H9 (cell line): ENCODE measurements around the gene OR10AD1. TPM values are rescaled to one million over a fixed set of nuclear protein-coding genes. Genes with fewer than 3 reads are reported as not detected.
A peak's percentile ranks its signal among the peaks of the same experiment; 100 is the strongest.

ENCODE experiments used
- DNase-seq: peaks from one replicate; pipeline ENCODE4 v3.0.0-alpha.2; 2017
- H2AFZ ChIP-seq: one replicate; pipeline ENCODE4 v1.6.1; 2013; ENCODE audit warnings: mild to moderate bottlenecking, low read length, control low read depth, moderate library complexity
- H2AK5ac ChIP-seq: 2 replicates; pipeline ENCODE4 v1.6.1; 2013; ENCODE audit warnings: low read length, control low read depth, mixed read lengths; ENCODE audit not compliant: insufficient read length
- H2BK120ac ChIP-seq: one replicate; pipeline ENCODE4 v1.6.1; 2013; ENCODE audit warnings: low read depth, mild to moderate bottlenecking, low read length, control low read depth, inconsistent platforms; ENCODE audit not compliant: poor library complexity, severe bottlenecking
- H2BK12ac ChIP-seq: 2 replicates; pipeline ENCODE4 v1.6.1; 2013; ENCODE audit warnings: low read length, control low read depth, mixed read lengths, low read depth; ENCODE audit not compliant: insufficient read length
- H2BK15ac ChIP-seq: 2 replicates; pipeline ENCODE4 v1.6.1; 2013; ENCODE audit warnings: low read depth, low read length, control low read depth
- H2BK20ac ChIP-seq: one replicate; pipeline ENCODE4 v1.6.1; 2013; ENCODE audit warnings: low read depth, mild to moderate bottlenecking, low read length, control low read depth, inconsistent platforms; ENCODE audit not compliant: poor library complexity, severe bottlenecking
- H2BK5ac ChIP-seq: 2 replicates; pipeline ENCODE4 v1.6.1; 2013; ENCODE audit warnings: low read length, control low read depth, mixed read lengths; ENCODE audit not compliant: insufficient read length
- H3K14ac ChIP-seq: 2 replicates; pipeline ENCODE4 v1.6.1; 2013; ENCODE audit warnings: low read length, control low read depth; ENCODE audit not compliant: insufficient read depth
- H3K18ac ChIP-seq: 2 replicates; pipeline ENCODE4 v1.6.1; 2013; ENCODE audit warnings: low read depth, mild to moderate bottlenecking, mixed read lengths, low read length, control low read depth; ENCODE audit not compliant: insufficient read length
- H3K23ac ChIP-seq: 2 replicates; pipeline ENCODE4 v1.6.1; 2013; ENCODE audit warnings: low read length, control low read depth, mixed read lengths, low read depth; ENCODE audit not compliant: insufficient read length
- H3K23me2 ChIP-seq: 2 replicates; pipeline ENCODE4 v1.6.1; 2013; ENCODE audit warnings: low read depth, mild to moderate bottlenecking, mixed read lengths, low read length, control low read depth; ENCODE audit not compliant: insufficient read length, poor library complexity, severe bottlenecking
- H3K27ac ChIP-seq: 2 replicates; pipeline ENCODE4 v1.5.1; 2013; ENCODE audit warnings: low read length, control low read depth, mixed read lengths, low read depth; ENCODE audit not compliant: insufficient read length
- H3K27me3 ChIP-seq: 2 replicates; pipeline ENCODE4 v1.6.1; 2013; ENCODE audit warnings: low read length, control low read depth, inconsistent platforms; ENCODE audit not compliant: insufficient read depth
- H3K4ac ChIP-seq: 2 replicates; pipeline ENCODE4 v1.6.1; 2013; ENCODE audit warnings: low read depth, mild to moderate bottlenecking, control low read depth, inconsistent platforms, low read length, moderate library complexity
- H3K4me1 ChIP-seq: 2 replicates; pipeline ENCODE4 v1.6.1; 2013; ENCODE audit warnings: low read length, control low read depth, inconsistent platforms; ENCODE audit not compliant: insufficient read depth
- H3K4me2 ChIP-seq: 2 replicates; pipeline ENCODE4 v1.6.1; 2013; ENCODE audit warnings: low read length, control low read depth, mixed read lengths; ENCODE audit not compliant: insufficient read length, insufficient read depth
- H3K56ac ChIP-seq: 2 replicates; pipeline ENCODE4 v1.6.1; 2013; ENCODE audit warnings: low read depth, mild to moderate bottlenecking, mixed read lengths, low read length, control low read depth; ENCODE audit not compliant: insufficient read length
- H3K79me1 ChIP-seq: 2 replicates; pipeline ENCODE4 v1.6.1; 2013; ENCODE audit warnings: low read depth, mild to moderate bottlenecking, moderate library complexity, low read length, control low read depth, inconsistent platforms; ENCODE audit not compliant: insufficient read depth, poor library complexity, severe bottlenecking
- H3K79me2 ChIP-seq: 2 replicates; pipeline ENCODE4 v1.6.1; 2013; ENCODE audit warnings: low read length, control low read depth, inconsistent platforms; ENCODE audit not compliant: insufficient read depth
- H3K9ac ChIP-seq: 2 replicates; pipeline ENCODE4 v1.6.1; 2013; ENCODE audit warnings: low read length, control low read depth, mixed read lengths; ENCODE audit not compliant: insufficient read length; ENCODE audit errors: extremely low read depth
- H3K9me3 ChIP-seq: one replicate; pipeline ENCODE4 v1.6.1; 2013; ENCODE audit warnings: low read depth, low read length, inconsistent platforms; ENCODE audit not compliant: control insufficient read depth
- H3T11ph ChIP-seq: one replicate; pipeline ENCODE4 v1.6.1; 2013; ENCODE audit warnings: mild to moderate bottlenecking, low read length, control low read depth, inconsistent platforms
- H4K20me1 ChIP-seq: one replicate; pipeline ENCODE4 v1.6.1; 2013; ENCODE audit not compliant: control insufficient read depth, insufficient read length, insufficient read depth
- H4K5ac ChIP-seq: 2 replicates; pipeline ENCODE4 v1.6.1; 2013; ENCODE audit warnings: low read depth, mild to moderate bottlenecking, mixed read lengths, low read length, control low read depth; ENCODE audit not compliant: insufficient read length
- H4K8ac ChIP-seq: replicated peaks from 2 replicates; pipeline ENCODE4 v1.6.1; 2013; ENCODE audit warnings: low read length, control low read depth, mixed read lengths, low read depth; ENCODE audit not compliant: insufficient read length
- H4K91ac ChIP-seq: 2 replicates; pipeline ENCODE4 v1.6.1; 2013; ENCODE audit warnings: low read depth, mild to moderate bottlenecking, moderate library complexity, mixed read lengths, low read length, control low read depth; ENCODE audit not compliant: insufficient read length
- H3K27ac Mint-ChIP-seq, 3 experiments: 2 replicates in 2 of 3; 3 replicates in 1 of 3; pipeline ENCODE4 v1.8.0; 2020 to 2021; ENCODE audit warnings: mixed read lengths in 3 of 3, mild to moderate bottlenecking in 1 of 3, moderate library complexity in 1 of 3
- H3K27me3 Mint-ChIP-seq: 2 replicates; pipeline ENCODE4 v1.8.0; 2021; ENCODE audit warnings: low read depth, mild to moderate bottlenecking, moderate library complexity, mixed read lengths
- H3K36me3 Mint-ChIP-seq, 3 experiments: 2 replicates in 2 of 3; 3 replicates in 1 of 3; pipeline ENCODE4 v1.8.0; 2020 to 2021; ENCODE audit warnings: low read depth in 3 of 3, mixed read lengths in 3 of 3; ENCODE audit not compliant: insufficient read depth in 1 of 3
- H3K4me1 Mint-ChIP-seq, 2 experiments: 2 replicates each; pipeline ENCODE4 v1.8.0; 2020; ENCODE audit warnings: mixed read lengths in 2 of 2
- H3K4me3 Mint-ChIP-seq, 2 experiments: 2 replicates in 1 of 2; 3 replicates in 1 of 2; pipeline ENCODE4 v1.8.0; 2020 to 2021; ENCODE audit warnings: mild to moderate bottlenecking in 2 of 2, mixed read lengths in 2 of 2, moderate library complexity in 1 of 2
- H3K9me3 Mint-ChIP-seq, 2 experiments: 2 replicates in 1 of 2; 3 replicates in 1 of 2; pipeline ENCODE4 v1.8.0; 2020; ENCODE audit warnings: mild to moderate bottlenecking in 2 of 2, mixed read lengths in 2 of 2, moderate library complexity in 1 of 2
- WGBS: extraction: QIAGEN DNeasy Blood & Tissue Kit; methylation state at CpG from one replicate; pipeline ENCODE4 v1.1.7; 2013; ENCODE audit warnings: missing lambda C conversion rate, low lambda C conversion rate, mixed read lengths; ENCODE audit not compliant: insufficient read length; ENCODE audit errors: extremely low coverage; 5-methylcytosine and 5-hydroxymethylcytosine counted together
- total RNA-seq: library from RNA; stranded (reverse); gene quantifications from 2 replicates; pipeline ENCODE4 v1.2.1, GENCODE V29; 2021
- TF ChIP-seq, protein P1 (sequence below): fragments of 200-600 bp; sonication (generic); conservative IDR thresholded peaks from 3 replicates; pipeline ENCODE4 v1.8.0; 2021; ENCODE audit warnings: antibody characterized with exemption, mild to moderate bottlenecking

Gene OR10AD1
- total RNA-seq, 1 experiment from 2014 or later, result not detected

DNA sequence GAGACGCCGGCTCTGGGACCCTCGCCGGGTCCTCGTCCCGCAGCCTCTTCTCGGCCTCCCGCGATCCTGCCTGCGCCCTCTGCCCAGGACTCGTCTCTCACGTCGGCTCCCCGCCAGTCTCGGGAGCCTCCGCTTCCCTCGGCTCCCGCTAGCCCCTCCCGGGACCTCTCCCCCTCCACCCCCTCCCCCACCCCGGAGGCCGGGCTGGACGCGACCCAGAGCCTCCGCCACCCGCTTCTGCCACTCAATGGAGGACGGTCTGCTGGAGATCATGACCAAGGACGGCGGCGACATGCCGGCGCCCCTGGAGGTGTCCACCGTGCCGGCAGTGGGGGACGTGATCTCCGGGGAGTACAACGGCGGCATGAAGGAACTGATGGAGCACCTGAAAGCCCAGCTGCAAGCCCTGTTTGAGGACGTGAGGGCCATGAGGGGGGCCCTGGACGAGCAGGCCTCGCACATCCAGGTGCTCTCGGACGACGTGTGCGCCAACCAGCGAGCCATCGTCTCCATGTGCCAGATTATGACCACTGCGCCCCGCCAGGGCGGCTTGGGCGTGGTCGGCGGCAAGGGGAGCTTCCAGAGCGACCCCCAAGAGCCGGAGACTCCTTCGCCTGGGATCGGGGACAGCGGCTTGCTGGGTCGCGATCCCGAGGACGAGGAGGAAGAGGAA is 19.1 kb downstream of the OR10AD1 start:
- TF ChIP-seq, protein P1, sequence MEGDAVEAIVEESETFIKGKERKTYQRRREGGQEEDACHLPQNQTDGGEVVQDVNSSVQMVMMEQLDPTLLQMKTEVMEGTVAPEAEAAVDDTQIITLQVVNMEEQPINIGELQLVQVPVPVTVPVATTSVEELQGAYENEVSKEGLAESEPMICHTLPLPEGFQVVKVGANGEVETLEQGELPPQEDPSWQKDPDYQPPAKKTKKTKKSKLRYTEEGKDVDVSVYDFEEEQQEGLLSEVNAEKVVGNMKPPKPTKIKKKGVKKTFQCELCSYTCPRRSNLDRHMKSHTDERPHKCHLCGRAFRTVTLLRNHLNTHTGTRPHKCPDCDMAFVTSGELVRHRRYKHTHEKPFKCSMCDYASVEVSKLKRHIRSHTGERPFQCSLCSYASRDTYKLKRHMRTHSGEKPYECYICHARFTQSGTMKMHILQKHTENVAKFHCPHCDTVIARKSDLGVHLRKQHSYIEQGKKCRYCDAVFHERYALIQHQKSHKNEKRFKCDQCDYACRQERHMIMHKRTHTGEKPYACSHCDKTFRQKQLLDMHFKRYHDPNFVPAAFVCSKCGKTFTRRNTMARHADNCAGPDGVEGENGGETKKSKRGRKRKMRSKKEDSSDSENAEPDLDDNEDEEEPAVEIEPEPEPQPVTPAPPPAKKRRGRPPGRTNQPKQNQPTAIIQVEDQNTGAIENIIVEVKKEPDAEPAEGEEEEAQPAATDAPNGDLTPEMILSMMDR, result no peak
- no peak overlapping the region for H4K8ac ChIP-seq
- H2BK15ac ChIP-seq, result no peak overlapping the region
- no peak overlapping the region for H3K9ac ChIP-seq
- H3K14ac ChIP-seq, result no peak overlapping the region
- H2BK12ac ChIP-seq, result no peak overlapping the region
- no peak overlapping the region for H3K18ac ChIP-seq
- no peak overlapping the region for H4K91ac ChIP-seq
- H3K27ac ChIP-seq, result no peak overlapping the region
- Mint-ChIP-seq H3K27me3 (peaks cover 100% of the 10 kb centered on the region), H3K9me3 (no peaks in the 10 kb centered on the region; a peak in 2 of 5 replicates), H3K27ac (no peak overlapping the region), H3K36me3 (no peaks in the 10 kb centered on the region), H3K4me1 (peaks cover 27 to 29% of the 10 kb centered on the region in 2 experiments), H3K4me3 (peak overlapping the region; percentile 79 to 87)
- no peaks in the 10 kb centered on the region for H3K9me3 ChIP-seq
- no peak overlapping the region for H2BK120ac ChIP-seq
- no peak overlapping the region for H3K56ac ChIP-seq
- peak overlapping the region; percentile 54 for H3K4me2 ChIP-seq
- WGBS, result no CpG with 5 or more reads among the region's 61 CpGs
- no peak overlapping the region for H4K5ac ChIP-seq
- no peak overlapping the region for H2BK20ac ChIP-seq
- H3T11ph ChIP-seq, result no peak overlapping the region
- H3K23me2 ChIP-seq, result peaks cover 21% of the 10 kb centered on the region
- no peak overlapping the region for H3K23ac ChIP-seq
- no peaks in the 10 kb centered on the region for H3K4me1 ChIP-seq
- H3K79me1 ChIP-seq, result no peaks in the 10 kb centered on the region
- no peaks in the 10 kb centered on the region for H3K79me2 ChIP-seq
- no peak overlapping the region for H3K4ac ChIP-seq
- no peak for DNase-seq
- H4K20me1 ChIP-seq, result no peaks in the 10 kb centered on the region
- H2BK5ac ChIP-seq, result no peak overlapping the region
- H2AFZ ChIP-seq, result no peak overlapping the region
- H3K27me3 ChIP-seq, result peaks cover 15% of the 10 kb centered on the region; the same call in 1 of the 2 replicates
- H2AK5ac ChIP-seq, result no peak overlapping the region
